Stimulated activated CD4-positive, alpha-beta T cell treated with anti-CD3 and anti-CD28 coated beads, Interleukin-15, amount 100 ng/mL, for 1 hour (primary cell): ENCODE data around the gene TPBGL.

ENCODE experiments used
- DNase-seq, 2 donors: peaks; one replicate each; pipeline ENCODE4 v3.0.0-alpha.2; 2020; ENCODE audit warnings: low read depth in 1 of 2, low spot score in 1 of 2

The TPBGL gene

GRCh38 chr11:75240311-75241035 lies at the start of gene TPBGL:
Gene TPBGL (plus strand): TSS chr11:75240774. CDS start chr11:75241050, 276 bp downstream.
- peak in 1 of 2 donors; percentile 22 for DNase-seq

GRCh38 chr11:75191330-75191717 lies 49.2 kb upstream of the TPBGL start:
- no peak for DNase-seq

GRCh38 chr11:75193271-75193670 lies 47.3 kb upstream of the TPBGL start:
- DNase-seq, result no peak

GRCh38 chr11:75193711-75194110 lies 46.9 kb upstream of the TPBGL start:
- no peak for DNase-seq

- DNase-seq, result no peak
These were observed 46.4 kb upstream of the TPBGL start for GRCh38 chr11:75194147-75194546.

- DNase-seq, result no peak
These were observed 45.2 kb upstream of the TPBGL start for GRCh38 chr11:75195167-75195962.

- DNase-seq, result no peak
These were observed 44.1 kb upstream of the TPBGL start for GRCh38 chr11:75196426-75196825.

- no peak for DNase-seq
These were observed 42.9 kb upstream of the TPBGL start for GRCh38 chr11:75197512-75198277.

GRCh38 chr11:75198278-75198973 lies 42.1 kb upstream of the TPBGL start:
- no peak for DNase-seq

- DNase-seq, result no peak
These were observed 41.1 kb upstream of the TPBGL start for GRCh38 chr11:75199412-75199955.

- no peak for DNase-seq
These were observed 40.5 kb upstream of the TPBGL start for GRCh38 chr11:75200051-75200450.

- DNase-seq, result no peak
These were observed 40.0 kb upstream of the TPBGL start for GRCh38 chr11:75200531-75200930.

- no peak for DNase-seq
These were observed 38.8 kb upstream of the TPBGL start for GRCh38 chr11:75201771-75202170.

GRCh38 chr11:75202195-75202594 lies 38.4 kb upstream of the TPBGL start:
- no peak for DNase-seq

GRCh38 chr11:75203138-75203537 lies 37.4 kb upstream of the TPBGL start:
- no peak for DNase-seq

- DNase-seq, result no peak
These were observed 36.9 kb upstream of the TPBGL start for GRCh38 chr11:75203641-75204011.

GRCh38 chr11:75204012-75204674 lies 36.4 kb upstream of the TPBGL start:
- DNase-seq, result no peak

GRCh38 chr11:75204685-75205563 lies 35.6 kb upstream of the TPBGL start:
- DNase-seq, result peak; percentile 65 to 73

GRCh38 chr11:75205564-75206020 lies 35.0 kb upstream of the TPBGL start:
- no peak for DNase-seq
